NCI-H2196 (cell line): ENCODE data around the gene CEACAM16.

ENCODE experiments used
- DNase-seq: peaks from one replicate; lab custom pipeline; 2025; ENCODE audit not compliant: unreplicated experiment; lab: John Stamatoyannopoulos, UW

Gene CEACAM16

GRCh38 chr19:44757735-44758505, 59.0 kb downstream of the CEACAM16 start:
- no peak for DNase-seq

GRCh38 chr19:44758596-44758995, 59.6 kb downstream of the CEACAM16 start:
- no peak for DNase-seq

- DNase-seq, result no peak
Observed at GRCh38 chr19:44759083-44759804, 60.3 kb downstream of the CEACAM16 start.
